Amygdala (tissue), 56 donors: ENCODE measurements around the gene SNAPC1.
A peak's percentile ranks its signal among the peaks of the same experiment; 100 is the strongest.
"Not testable (repeated sequence)": the region's sequence is repeated elsewhere in the genome, so short reads cannot be mapped to it uniquely, and the experiment has no call there.

Experiments
- DNase-seq, 56 donors: peaks; one replicate each; lab custom pipeline; 2025; lab: John Stamatoyannopoulos, UW

SNAPC1 gene, protein sequence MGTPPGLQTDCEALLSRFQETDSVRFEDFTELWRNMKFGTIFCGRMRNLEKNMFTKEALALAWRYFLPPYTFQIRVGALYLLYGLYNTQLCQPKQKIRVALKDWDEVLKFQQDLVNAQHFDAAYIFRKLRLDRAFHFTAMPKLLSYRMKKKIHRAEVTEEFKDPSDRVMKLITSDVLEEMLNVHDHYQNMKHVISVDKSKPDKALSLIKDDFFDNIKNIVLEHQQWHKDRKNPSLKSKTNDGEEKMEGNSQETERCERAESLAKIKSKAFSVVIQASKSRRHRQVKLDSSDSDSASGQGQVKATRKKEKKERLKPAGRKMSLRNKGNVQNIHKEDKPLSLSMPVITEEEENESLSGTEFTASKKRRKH

DNA sequence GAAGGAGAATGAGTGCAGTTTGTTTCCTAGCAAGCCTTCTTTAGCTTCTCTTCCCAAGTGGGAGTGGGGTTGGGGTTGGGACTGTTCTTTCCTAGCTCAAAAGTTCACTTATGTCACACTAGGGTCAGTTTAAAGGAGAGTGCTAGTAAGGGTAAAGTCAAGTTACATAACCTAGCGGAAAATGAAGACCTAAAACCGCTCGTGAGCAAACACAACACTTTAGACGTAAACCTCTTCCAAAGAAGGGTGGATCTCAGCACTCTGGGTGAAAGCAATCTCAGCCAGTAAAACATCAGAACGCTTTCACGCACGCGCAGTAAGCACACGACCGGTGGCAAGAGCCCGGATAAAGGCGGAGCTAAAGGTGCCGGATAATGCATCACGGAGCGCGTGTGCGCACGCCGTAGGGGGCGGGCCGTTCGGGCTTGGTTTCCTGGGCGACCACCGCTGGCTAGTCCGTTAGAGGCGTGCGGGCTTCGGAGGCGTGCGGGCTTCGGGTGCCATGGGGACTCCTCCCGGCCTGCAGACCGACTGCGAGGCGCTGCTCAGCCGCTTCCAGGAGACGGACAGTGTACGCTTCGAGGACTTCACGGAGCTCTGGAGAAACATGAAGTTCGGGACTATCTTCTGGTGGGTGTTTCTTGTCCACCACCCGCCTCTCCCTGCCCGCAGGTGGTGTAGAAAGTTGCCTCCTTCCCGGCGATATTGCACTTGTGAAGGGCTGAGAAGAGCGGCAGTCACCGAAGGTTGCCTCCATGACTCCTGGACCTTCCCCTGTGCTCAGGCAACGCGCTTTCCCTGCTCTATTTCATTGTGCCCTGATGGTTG is at the start of gene SNAPC1:
Gene SNAPC1, plus strand, starts transcription at position 462 of the 828 bp plus-strand sequence. Its CDS starts 41 bp downstream, at position 503.
- peak; percentile 54 to 97 (median 91) for DNase-seq

DNA sequence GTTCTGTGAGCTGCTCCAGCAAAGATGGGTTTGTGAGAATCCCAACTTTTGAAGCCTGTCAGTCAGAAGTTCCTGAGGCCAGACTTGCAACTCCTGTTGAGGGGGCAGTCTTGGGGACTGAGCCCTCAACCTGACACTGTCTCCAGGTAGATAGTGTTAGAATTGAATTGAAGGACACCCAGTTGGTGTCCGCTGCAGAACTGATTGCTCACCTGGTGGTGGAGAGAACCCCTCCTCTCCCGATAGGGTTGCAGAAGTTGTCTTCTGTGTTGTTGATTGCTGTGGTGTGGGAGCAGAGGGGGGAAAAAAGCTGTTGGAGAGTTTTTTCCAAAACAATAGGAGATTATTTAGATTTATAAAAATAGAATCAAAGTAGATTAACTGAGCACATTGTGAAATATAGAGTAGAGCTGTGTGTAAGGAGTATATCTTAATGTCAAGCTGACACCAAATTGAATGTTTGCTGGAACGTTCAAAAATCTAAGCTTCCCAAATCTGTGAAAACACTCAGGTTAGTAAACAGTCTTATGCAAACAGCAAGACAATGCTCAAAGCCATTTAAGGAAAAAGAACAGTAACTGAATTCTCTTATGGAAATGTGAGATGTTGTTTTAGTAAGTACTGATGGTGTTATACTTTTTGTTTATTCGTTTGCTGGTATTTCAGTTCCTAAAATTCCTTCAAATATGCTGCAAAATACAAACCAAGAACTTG is 48.3 kb upstream of the SNAPC1 start:
- no peak for DNase-seq

DNA sequence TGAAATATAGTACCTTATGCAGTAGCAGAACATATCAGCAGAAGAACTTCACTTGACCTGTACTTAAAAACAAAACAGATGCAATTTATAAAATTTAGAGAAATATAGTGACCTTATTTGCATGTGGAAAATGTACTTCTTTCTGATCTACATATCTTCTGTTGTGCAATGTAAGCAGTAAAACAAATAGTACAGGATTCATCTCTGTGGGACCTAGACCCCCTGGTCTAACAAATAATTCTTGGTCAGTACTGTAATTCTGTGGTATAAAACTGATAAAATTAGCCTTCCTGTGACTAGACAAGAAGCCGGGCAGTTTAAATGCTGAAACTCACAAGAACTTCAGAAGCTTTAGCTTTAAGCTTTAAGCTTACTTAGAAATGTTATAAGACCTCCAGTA is 45.3 kb upstream of the SNAPC1 start:
- no peak for DNase-seq

DNA sequence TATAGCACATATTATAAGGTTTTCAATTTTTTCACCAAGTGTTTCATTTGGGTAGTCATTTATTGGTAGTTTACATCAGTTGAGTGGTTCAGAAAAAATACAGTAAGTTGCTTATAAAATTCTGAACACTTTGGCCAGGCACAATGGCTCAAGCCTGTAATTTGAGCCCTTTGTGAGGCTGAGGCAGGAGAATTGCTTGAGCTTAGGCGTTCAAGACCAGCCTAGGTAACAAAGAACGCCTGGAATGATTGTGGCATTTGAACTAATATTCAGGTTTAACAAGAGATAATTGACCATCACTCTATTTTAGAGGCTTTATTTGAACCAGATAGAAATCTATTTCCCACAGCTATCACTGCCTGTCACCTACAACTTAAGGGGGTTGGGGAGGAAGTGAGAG is 44.2 kb upstream of the SNAPC1 start:
- no peak for DNase-seq

DNA sequence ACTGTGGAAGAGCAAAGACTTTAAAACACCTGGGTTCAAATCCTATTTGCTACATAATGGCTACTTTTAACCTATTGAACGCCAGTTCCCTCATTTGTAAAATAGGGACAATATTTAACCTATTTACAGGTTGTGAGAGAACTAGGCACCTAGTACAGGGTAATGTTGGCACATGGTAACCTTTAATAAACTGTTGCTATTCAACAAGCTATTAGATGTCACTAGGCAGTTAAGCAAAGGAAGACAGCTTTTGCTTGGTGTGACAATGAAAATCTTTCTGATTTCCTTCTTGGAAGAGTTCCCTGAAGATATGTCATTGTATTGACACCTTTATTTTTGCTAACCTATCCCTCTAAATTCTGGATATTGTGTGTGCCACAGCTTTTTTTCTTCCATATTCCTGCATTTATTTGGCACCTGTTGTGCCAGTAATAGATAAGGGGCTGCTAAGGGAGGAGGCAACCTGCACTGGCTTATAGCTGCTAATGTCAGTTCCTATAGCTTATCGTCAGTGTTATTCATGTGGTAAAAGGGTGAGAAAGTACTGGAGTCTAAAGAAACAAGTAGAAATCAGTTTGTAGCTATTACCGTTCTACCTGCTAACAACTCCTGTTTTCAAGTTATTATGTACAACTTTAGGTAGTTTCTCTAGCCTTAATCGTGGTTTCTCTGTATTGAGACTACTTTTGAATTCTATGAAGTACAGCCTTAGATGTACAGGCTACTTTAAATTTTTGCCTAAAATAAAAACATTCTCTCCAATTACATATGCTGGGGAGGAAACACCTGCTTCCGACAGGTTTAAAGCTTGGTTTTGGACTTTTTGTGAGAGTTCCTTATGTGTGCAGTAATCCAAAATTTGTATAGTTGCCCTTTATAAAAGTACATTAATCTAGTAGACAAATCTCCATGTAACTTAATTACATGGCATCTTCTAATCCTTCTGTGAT is 42.6 kb upstream of the SNAPC1 start:
- no peak for DNase-seq

DNA sequence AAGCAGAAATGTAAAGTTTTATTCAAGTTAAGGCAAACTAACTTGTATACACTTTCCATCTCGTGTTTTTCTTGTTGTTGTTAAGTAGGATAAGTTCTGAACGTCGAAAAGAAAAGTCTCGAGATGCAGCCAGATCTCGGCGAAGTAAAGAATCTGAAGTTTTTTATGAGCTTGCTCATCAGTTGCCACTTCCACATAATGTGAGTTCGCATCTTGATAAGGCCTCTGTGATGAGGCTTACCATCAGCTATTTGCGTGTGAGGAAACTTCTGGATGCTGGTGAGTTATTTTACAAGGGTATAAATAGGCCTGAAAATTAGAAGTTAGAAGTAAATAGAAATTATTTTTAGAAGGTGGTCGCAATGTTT is 41.9 kb upstream of the SNAPC1 start:
- DNase-seq = no peak

DNA sequence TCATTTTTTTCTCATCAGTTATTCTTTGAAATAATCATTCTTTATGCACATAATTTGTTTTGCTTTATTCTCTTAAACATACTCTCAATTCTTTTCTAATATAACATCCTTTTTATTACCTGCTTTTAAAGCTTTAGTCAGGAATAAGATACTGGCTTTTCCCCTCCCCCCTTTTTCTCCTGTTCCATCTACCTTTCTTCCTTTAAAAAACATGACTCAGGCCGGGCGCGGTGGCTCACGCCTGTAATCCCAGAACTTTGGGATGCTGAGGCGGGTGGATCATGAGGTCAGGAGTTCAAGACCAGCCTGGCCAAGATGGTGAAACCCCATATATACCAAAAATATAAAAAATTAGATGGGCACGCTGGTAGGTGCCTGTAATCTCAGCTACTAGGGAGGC is 41.5 kb upstream of the SNAPC1 start:
- no peak for DNase-seq

DNA sequence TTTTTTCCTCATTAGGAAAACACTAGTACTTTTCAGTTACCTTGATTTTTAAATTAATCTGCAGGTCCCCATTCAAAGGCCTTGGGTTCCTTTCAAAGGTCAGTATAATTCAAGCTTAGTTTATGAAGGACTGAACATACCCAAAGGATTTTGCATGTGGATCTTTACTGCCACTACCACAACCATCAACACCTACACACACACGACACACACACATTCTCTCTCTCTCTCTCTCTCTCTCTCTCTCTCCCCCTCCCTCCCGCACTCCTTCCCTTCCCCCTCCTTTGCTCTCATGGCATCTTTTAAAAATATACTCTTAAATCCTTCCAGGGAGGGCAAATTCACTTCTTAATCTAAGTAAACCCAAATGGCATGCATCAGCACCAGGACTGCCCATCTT is 38.1 kb upstream of the SNAPC1 start:
- DNase-seq = no peak

DNA sequence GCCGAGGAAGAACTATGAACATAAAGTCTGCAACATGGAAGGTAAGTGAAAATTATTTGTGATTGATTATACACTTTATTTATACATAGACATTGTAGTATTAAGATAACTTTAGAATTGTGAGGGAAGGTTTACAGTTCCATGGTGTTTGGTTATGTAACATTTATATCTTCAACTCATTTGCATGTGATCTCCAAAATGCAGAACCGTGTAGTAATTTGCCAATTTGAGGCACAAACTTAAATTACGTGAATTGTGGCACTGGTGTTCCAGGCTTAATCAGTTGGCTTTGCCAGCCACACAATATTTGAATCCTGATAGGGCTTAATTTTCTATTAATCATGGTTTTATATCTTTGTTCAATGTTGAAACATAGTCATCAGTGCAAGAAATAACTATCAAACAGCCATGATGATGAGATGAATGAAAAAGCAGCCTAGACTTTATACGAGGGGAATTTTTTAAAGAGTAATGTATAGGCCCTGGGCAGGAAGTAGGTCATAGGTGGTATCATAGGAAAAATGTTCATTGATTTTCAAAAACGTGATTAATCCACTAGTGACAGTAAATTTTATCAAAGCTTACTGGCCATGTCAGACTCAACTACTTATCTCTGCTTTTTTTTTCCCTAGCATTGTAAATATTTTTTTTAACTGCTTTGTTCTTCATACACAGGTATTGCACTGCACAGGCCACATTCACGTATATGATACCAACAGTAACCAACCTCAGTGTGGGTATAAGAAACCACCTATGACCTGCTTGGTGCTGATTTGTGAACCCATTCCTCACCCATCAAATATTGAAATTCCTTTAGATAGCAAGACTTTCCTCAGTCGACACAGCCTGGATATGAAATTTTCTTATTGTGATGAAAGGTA is 35.2 kb upstream of the SNAPC1 start:
- no peak for DNase-seq

DNA sequence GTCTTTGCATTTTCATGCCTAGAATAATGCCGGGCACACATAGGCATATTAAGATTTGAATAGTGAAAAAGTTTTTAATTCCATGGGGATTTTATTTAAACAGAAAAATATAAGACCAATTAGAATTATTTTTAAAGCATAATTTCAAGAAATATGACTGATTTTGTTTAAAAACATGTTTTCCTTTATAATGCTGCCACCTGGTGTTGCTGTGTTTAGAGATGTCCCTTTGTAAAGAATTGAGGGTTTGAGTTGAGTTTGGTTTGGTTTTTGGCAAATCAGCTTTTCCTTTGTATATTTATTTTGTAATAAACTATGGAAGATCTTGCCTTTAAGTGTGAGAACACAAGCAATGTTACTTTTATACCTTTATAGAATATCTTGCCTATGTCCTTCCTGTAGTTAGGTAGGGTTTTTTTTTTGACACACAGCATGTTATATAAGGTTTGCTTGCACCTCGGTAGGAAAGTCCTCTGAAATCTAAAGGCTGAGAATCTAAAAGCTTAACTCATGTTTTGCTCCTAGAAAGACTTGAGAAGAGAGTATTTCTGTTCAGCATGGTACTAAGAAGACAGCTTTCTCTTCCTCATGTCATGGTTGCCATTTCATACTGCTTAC is 31.4 kb upstream of the SNAPC1 start:
- no peak for DNase-seq

DNA sequence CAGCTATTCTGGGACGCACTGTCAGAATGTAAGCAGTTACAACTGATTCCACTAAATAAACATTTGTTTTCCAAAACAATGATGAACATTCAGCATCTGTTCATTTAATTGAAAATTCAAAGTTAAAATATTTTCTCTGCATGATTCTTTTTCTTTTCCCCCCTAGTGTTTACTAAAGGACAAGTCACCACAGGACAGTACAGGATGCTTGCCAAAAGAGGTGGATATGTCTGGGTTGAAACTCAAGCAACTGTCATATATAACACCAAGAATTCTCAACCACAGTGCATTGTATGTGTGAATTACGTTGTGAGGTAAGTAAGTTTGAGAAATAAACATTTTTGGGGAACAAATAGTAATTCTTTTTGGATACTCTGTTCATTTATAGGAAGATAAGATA is 28.2 kb upstream of the SNAPC1 start:
- no peak for DNase-seq

DNA sequence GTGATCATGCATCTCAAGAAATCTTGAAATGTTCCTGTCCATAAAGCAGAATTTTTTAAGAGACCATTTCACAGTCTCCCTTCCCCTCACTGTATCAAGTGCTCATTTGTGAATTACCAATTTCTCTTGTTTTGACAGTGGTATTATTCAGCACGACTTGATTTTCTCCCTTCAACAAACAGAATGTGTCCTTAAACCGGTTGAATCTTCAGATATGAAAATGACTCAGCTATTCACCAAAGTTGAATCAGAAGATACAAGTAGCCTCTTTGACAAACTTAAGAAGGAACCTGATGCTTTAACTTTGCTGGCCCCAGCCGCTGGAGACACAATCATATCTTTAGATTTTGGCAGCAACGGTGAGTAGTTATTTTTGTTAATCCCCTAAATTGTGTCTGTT is 25.5 kb upstream of the SNAPC1 start:
- DNase-seq = no peak

DNA sequence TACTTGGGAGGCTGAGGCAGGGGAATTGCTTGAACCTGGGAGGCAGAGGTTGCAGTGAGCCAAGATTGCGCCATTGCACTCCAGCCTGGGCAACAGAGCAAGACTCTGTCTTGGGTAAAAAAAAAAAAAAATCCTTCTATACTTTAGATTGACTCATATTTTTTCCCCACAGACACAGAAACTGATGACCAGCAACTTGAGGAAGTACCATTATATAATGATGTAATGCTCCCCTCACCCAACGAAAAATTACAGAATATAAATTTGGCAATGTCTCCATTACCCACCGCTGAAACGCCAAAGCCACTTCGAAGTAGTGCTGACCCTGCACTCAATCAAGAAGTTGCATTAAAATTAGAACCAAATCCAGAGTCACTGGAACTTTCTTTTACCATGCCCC is 24.3 kb upstream of the SNAPC1 start:
- DNase-seq = no peak

DNA sequence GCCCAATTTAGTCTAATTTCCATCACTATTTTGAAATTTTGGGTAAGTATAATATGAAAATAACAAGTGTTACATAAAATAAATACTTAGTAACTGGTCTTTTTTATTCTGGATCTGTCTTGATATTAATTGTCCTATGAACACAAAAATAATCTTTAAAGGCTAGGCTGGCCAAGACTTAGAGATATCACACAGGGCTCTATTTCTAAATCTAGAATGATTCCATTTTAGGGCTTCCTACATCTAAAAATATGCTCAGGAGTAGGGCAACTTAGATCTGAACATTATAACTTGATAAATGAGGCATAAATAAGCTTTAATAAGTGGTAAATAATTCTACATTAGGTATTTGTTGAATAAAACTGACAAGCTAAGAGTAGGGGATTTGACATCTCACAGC is 23.1 kb upstream of the SNAPC1 start:
- DNase-seq = no peak

DNA sequence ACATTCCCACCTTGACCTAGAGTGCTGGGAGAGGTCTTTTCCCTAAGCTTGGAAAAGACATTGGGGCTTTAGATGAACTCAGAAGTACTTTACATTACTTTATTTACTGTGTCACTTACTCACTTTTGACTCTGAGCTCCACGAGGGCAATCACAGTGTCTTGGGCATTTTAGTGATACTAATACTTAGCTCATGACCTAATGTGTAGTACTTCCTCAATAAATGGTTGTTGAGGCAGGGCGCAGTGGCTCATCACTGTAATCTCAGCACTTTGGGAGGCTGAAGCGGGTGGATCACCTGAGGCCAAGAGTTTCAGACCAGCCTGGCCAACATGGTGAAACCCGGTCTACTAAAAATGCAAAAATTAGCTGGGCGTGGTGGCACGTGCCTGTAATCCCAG is 19.8 kb upstream of the SNAPC1 start:
- DNase-seq = no peak

DNA sequence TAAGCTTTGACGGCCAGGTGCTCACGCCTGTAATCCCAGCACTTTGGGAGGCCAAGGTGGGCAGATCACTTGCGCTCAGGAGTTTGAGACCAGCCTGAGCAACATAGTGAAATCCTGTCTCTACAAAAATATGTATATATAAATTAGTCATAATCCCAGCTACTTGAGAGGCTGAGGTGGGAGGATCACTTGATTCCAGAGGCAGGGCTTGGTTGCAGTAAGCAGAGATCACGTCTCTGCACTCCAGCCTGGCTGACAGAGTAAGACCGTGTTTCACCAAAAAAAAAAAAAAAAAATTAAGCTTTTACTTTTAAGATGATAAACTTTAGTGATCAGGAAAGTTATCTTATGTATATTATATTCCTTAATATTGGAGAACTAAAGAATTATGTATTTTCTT is 18.0 kb upstream of the SNAPC1 start:
- DNase-seq = no peak

DNA sequence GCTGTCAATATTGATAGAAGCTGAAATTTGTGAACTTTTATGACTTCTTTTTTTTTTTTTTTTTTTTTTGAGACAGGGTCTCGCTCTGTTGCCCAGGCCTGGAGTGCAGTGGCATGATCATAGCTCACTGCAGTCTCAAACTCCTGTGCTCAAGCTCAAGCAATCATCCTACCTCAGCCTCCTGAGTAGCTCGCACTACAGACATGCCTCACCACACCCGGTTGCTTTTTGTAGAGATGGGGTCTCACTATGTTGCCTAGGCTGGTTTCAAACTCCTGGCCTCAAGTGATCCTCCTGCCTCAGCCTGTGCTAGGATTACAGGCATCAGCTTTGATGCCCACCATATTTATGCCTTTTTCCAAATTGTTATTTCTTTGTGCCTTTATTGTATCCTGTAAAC is 15.9 kb upstream of the SNAPC1 start:
- DNase-seq = not testable (repeated sequence)

DNA sequence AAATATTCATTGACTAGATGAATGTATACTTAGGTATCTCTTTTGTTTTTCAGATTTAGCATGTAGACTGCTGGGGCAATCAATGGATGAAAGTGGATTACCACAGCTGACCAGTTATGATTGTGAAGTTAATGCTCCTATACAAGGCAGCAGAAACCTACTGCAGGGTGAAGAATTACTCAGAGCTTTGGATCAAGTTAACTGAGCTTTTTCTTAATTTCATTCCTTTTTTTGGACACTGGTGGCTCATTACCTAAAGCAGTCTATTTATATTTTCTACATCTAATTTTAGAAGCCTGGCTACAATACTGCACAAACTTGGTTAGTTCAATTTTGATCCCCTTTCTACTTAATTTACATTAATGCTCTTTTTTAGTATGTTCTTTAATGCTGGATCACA is 15.3 kb upstream of the SNAPC1 start:
- DNase-seq = no peak

DNA sequence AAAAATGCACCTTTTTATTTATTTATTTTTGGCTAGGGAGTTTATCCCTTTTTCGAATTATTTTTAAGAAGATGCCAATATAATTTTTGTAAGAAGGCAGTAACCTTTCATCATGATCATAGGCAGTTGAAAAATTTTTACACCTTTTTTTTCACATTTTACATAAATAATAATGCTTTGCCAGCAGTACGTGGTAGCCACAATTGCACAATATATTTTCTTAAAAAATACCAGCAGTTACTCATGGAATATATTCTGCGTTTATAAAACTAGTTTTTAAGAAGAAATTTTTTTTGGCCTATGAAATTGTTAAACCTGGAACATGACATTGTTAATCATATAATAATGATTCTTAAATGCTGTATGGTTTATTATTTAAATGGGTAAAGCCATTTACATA is 14.9 kb upstream of the SNAPC1 start:
- DNase-seq = no peak
